GM06990 (cell line): ENCODE results near the gene FAM163A.
A peak's percentile ranks its signal among the peaks of the same experiment; 100 is the strongest.
"Not testable (repeated sequence)": the region's sequence is repeated elsewhere in the genome, so short reads cannot be mapped to it uniquely, and the experiment has no call there.

Source experiments
- DNase-seq: peaks from one replicate; pipeline ENCODE4 v3.0.0-alpha.2; 2011; ENCODE audit not compliant: insufficient read length; ENCODE audit errors: extremely low read depth
- H3K27me3 ChIP-seq: replicated peaks from 2 replicates; pipeline ENCODE4 v1.6.0; 2011; ENCODE audit warnings: low read length; ENCODE audit not compliant: control insufficient read depth, insufficient read depth
- H3K36me3 ChIP-seq: 2 replicates; pipeline ENCODE4 v1.5.1; 2011; ENCODE audit warnings: low read length; ENCODE audit not compliant: control insufficient read depth, insufficient read depth
- H3K4me3 ChIP-seq: replicated peaks from 2 replicates; pipeline ENCODE4 v1.5.1; 2011; ENCODE audit warnings: low read depth, mild to moderate bottlenecking, control low read depth, low read length
- CTCF ChIP-seq: IDR thresholded peaks from 2 replicates; pipeline ENCODE4 v1.5.1; 2011; ENCODE audit warnings: low read length, control low read depth, mild to moderate bottlenecking, inconsistent platforms; ENCODE audit not compliant: insufficient read depth, poor library complexity, severe bottlenecking

FAM163A gene

GRCh38 chr1:179742717-179743678 is at the start of gene FAM163A:
Gene FAM163A, plus strand, starts transcription at chr1:179743291. Its CDS starts 69,807 bp downstream, at chr1:179813098.
- Histone ChIP-seq H3K36me3 (no peaks in the 10 kb centered on the region), H3K27me3 (no peaks in the 10 kb centered on the region; the same call in 1 of the 2 replicates), H3K4me3 (no peak within 1 kb of the TSS)
- no peak for TF ChIP-seq CTCF
- DNase-seq: no peak

GRCh38 chr1:179694530-179694929 is 48.6 kb upstream of the FAM163A start:
- DNase-seq, H3K36me3 ChIP-seq, H3K27me3 ChIP-seq, H3K4me3 ChIP-seq: not testable (repeated sequence)

GRCh38 chr1:179702946-179703539 is 40.0 kb upstream of the FAM163A start:
- no peak for TF ChIP-seq CTCF
- DNase-seq: no peak
- Histone ChIP-seq H3K4me3 (no peak overlapping the region), H3K27me3 (no peaks in the 10 kb centered on the region), H3K36me3 (no peaks in the 10 kb centered on the region)

GRCh38 chr1:179706339-179706941 is 36.7 kb upstream of the FAM163A start:
- no peaks in the 10 kb centered on the region for H3K36me3 ChIP-seq
- no peaks in the 10 kb centered on the region for H3K27me3 ChIP-seq
- peak; percentile 72 for TF ChIP-seq CTCF
- DNase-seq: peak; percentile 36
- H3K4me3 ChIP-seq: no peak overlapping the region

- Histone ChIP-seq H3K27me3 (no peaks in the 10 kb centered on the region), H3K4me3 (no peak overlapping the region), H3K36me3 (no peaks in the 10 kb centered on the region)
- no peak for TF ChIP-seq CTCF
- DNase-seq: no peak
Observed at GRCh38 chr1:179707406-179707805, 35.7 kb upstream of the FAM163A start.

- Histone ChIP-seq H3K4me3 (no peak overlapping the region), H3K36me3 (no peaks in the 10 kb centered on the region), H3K27me3 (no peaks in the 10 kb centered on the region)
- no peak for DNase-seq
- no peak for TF ChIP-seq CTCF
Observed at GRCh38 chr1:179708434-179709195, 34.5 kb upstream of the FAM163A start.
